HG03432 (cell line): ENCODE data around the gene SMIM1.

Experiments used
- ATAC-seq: cut with Tn5 transposase; IDR thresholded peaks from one replicate; pipeline ENCODE4 v1.9.1; 2021; ENCODE audit warnings: mild to moderate bottlenecking, moderate library complexity; ENCODE audit not compliant: unreplicated experiment

Gene SMIM1

DNA sequence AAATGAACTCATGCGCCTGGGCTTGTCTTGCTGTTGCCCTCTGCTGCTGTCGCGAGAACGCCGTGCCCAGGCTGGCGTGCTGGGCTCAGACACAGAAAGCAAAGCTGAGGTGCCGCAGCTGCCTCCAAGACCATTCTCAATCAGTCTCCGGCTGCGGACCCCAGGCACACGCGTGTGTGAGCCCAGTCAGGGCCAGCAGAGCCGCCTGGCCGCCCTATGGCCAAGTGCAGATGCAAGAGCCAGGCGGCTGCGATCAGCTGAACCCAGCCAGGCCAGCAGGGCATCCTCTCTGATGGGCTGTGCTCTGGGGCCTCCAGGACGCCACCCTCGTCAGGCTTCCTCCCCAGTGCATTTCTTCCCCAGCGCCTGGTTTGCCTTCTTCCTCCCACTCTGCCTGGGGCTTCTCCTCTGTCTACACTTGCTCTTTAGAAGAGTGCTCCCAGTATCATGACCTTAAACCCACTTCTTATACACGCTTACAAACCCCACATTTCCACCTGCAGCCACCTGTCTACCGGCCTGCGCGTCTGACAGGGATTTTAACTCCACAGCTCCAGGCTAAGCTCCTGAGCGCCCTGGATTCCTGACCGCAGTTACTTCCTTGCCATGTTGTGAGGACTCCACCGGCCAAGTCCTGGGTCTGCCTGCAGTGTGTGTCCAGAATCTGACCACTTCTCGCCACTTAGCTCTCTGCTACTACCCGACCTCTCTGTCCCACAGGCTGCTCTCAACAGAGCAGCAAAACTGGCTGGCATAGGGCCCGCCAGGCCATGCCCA, 45.5 kb downstream of the SMIM1 start:
- no peak for ATAC-seq

DNA sequence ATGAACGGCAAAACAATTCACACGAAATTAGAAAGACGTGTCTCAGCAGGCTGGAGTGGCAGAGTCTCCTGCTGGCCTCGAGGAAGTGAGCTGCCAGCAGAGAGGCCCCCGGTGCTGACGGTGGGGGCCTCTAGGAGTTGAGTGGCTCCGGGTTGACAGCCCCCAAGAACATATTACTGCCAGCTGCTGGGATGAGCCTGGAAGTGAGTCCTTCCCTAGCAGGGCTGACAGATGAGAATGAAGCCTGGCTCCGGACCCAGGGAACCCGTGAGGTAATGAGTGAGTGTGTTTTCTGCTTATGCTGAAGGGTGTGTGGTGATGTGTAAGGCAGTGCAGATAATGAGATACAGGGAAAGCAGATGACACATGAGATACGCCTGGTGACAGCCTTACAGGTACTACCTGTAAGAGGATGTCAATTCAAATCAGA, 47.2 kb downstream of the SMIM1 start:
- no peak for ATAC-seq

- ATAC-seq = no peak
Observed at GRCh38 chr1:3820316-3820715, 47.8 kb downstream of the SMIM1 start.

DNA sequence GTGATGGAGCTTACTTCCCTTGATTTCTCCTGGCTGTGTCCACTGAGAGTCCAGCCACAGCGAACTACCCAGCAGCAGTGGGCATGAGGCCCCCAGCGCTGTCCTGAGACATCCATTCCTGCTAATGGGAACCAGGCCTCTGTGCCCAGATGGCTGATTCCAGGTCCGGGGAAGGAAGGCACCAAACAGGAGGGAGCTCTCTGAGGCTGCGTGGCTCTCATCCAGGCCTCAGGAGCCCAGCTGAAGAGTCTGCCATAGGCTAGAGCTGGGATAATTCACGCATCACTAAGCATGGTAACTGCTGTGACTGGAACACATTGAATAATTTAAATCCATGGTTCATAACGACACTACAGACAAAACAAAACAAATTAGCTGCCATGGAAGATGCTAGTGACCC, 48.5 kb downstream of the SMIM1 start:
- no peak for ATAC-seq

DNA sequence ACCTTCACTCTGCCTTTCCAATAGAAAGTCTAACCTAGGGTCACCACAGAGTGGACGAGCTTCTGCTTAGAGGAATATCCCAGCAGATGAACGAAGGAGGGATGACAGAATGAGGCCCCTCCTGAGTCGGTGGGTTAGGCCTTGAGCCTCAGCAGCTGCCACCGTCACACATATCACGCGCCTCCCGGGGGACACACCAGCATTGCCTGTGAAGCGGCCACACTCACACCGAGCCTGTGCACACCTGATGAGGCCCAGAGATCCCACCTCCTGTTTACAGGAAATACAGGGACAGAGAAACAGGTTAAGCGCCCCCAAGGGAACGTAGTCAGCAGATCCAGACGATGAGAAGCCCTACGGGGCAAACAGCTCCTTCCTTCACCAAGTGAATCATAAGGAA, 48.9 kb downstream of the SMIM1 start:
- no peak for ATAC-seq

DNA sequence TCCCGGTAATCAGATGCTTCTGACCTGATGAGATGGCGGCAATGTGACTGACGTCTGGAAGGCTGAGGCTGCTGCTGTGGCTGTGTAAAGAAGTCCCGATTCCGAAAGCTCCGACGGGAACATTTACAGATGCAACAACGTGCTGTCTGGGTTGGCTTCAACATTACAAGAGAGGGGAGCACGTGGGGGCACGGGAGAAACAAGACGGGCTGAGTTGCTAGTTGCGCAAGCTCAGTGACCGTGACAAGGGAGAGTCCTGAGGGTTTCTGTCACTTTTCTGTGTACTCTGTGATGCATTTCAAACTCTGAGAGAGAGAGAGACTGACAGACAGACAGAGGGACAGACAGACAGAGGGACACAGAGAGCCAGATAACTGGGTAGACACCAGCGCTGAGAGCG, 49.4 kb downstream of the SMIM1 start:
- ATAC-seq = no peak

GRCh38 chr1:3822421-3822820, 49.9 kb downstream of the SMIM1 start:
- no peak for ATAC-seq

DNA sequence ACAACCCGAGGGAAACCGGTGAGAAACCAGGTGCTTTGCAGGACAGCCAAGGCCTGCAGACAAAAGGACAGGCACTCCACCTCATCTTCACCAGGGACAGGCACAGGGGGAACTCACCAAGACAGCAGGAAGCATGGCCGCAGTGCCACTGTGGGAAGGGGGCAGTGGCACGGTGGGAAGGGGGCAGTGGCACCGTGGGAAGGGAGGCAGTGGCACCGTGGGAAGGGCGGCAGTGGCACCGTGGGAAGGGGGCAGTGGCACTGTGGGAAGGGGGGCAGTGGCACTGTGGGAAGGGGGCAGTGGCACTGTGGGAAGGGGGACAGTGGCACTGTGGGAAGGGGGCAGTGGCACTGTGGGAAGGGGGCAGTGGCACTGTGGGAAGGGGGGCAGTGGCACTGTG, 52.1 kb downstream of the SMIM1 start:
- ATAC-seq = no peak

- ATAC-seq = no peak
Observed at GRCh38 chr1:3825356-3825755, 52.8 kb downstream of the SMIM1 start.
